ENCODE measurements around the gene NDRG4.

GRCh38 chr16:58499615-58500351 lies at the start of gene NDRG4:
- TF ChIP-seq, protein P1, sequence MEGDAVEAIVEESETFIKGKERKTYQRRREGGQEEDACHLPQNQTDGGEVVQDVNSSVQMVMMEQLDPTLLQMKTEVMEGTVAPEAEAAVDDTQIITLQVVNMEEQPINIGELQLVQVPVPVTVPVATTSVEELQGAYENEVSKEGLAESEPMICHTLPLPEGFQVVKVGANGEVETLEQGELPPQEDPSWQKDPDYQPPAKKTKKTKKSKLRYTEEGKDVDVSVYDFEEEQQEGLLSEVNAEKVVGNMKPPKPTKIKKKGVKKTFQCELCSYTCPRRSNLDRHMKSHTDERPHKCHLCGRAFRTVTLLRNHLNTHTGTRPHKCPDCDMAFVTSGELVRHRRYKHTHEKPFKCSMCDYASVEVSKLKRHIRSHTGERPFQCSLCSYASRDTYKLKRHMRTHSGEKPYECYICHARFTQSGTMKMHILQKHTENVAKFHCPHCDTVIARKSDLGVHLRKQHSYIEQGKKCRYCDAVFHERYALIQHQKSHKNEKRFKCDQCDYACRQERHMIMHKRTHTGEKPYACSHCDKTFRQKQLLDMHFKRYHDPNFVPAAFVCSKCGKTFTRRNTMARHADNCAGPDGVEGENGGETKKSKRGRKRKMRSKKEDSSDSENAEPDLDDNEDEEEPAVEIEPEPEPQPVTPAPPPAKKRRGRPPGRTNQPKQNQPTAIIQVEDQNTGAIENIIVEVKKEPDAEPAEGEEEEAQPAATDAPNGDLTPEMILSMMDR (IDR thresholded peaks at IDR 0.05): no peak
- TF ChIP-seq POLR2A (IDR thresholded peaks at IDR 0.05): no peak
- TF ChIP-seq POLR2AphosphoS5 (IDR thresholded peaks at IDR 0.05): no peak
